CD14-positive monocyte (primary cell): ENCODE measurements around the gene MAP3K1. TPM values are rescaled to one million over a fixed set of nuclear protein-coding genes. Genes with fewer than 3 reads are reported as not detected.

ENCODE experiments used
- DNase-seq, 3 donors: peaks; one replicate each; pipeline ENCODE4 v3.0.0-alpha.2; 2011 to 2022
- H2AFZ ChIP-seq: 2 replicates; pipeline ENCODE4 v1.6.0; 2012; ENCODE audit warnings: mild to moderate bottlenecking, low read depth, low read length, inconsistent platforms; ENCODE audit not compliant: insufficient read depth, poor library complexity, severe bottlenecking
- H3K27ac ChIP-seq, 2 donors: 1 replicate in 1 of 2; 2 replicates in 1 of 2; pipeline ENCODE4 v1.5.1; 2012 to 2013; ENCODE audit warnings: low read length in 2 of 2, control low read depth in 1 of 2, inconsistent platforms in 1 of 2, low read depth in 1 of 2, mild to moderate bottlenecking in 1 of 2
- H3K27me3 ChIP-seq, 2 donors: one replicate each; pipeline versions ENCODE4 v1.6.0 to v1.6.1; 2011 to 2013; ENCODE audit warnings: low read length in 2 of 2; ENCODE audit not compliant: control insufficient read depth in 2 of 2, insufficient read depth in 2 of 2
- H3K36me3 ChIP-seq, 2 donors: replicated peaks in 1 of 2; 1 replicate in 1 of 2; 2 replicates in 1 of 2; pipeline versions ENCODE4 v1.5.1 to v1.6.1; 2012 to 2013; ENCODE audit warnings: low read length in 2 of 2, control low read depth in 1 of 2, inconsistent platforms in 1 of 2, mild to moderate bottlenecking in 1 of 2; ENCODE audit not compliant: insufficient read depth in 2 of 2, control insufficient read depth in 1 of 2
- H3K4me1 ChIP-seq, 2 donors: 1 replicate in 1 of 2; 2 replicates in 1 of 2; pipeline versions ENCODE4 v1.5.1 to v1.6.1; 2012 to 2013; ENCODE audit warnings: low read length in 2 of 2, control low read depth in 1 of 2, inconsistent platforms in 1 of 2, mild to moderate bottlenecking in 1 of 2, moderate library complexity in 1 of 2; ENCODE audit not compliant: insufficient read depth in 2 of 2, control insufficient read depth in 1 of 2
- H3K4me2 ChIP-seq: replicated peaks from 2 replicates; pipeline ENCODE3; 2012; ENCODE audit warnings: low read length, moderate library complexity, mild to moderate bottlenecking; ENCODE audit not compliant: poor library complexity, severe bottlenecking; ENCODE audit errors: extremely low read depth
- H3K4me3 ChIP-seq, 3 experiments: fragments of 200-600 bp in 1 of 3; sonication (generic) in 1 of 3; replicated peaks in 1 of 3; 1 replicate in 2 of 3; 2 replicates in 1 of 3; pipeline ENCODE4 v1.5.1; 2011 to 2013; ENCODE audit warnings: low read length in 3 of 3, mild to moderate bottlenecking in 3 of 3, control low read depth in 2 of 3, low read depth in 2 of 3, inconsistent platforms in 1 of 3, moderate library complexity in 1 of 3
- H3K79me2 ChIP-seq: 2 replicates; pipeline ENCODE4 v1.6.0; 2012; ENCODE audit warnings: mild to moderate bottlenecking, control low read depth, inconsistent platforms, low read length, moderate library complexity; ENCODE audit not compliant: insufficient read depth
- H3K9ac ChIP-seq: 2 replicates; pipeline ENCODE4 v1.6.0; 2017; ENCODE audit warnings: low read length, mild to moderate bottlenecking; ENCODE audit not compliant: insufficient read depth, poor library complexity, severe bottlenecking
- H3K9me3 ChIP-seq, 2 donors: replicated peaks in 1 of 2; 1 replicate in 1 of 2; 2 replicates in 1 of 2; pipeline versions ENCODE4 v1.5.1 to v1.6.1; 2012 to 2013; ENCODE audit warnings: low read length in 2 of 2, control low read depth in 1 of 2; ENCODE audit not compliant: control insufficient read depth in 1 of 2, insufficient read depth in 1 of 2
- H4K20me1 ChIP-seq: 2 replicates; pipeline ENCODE4 v1.6.0; 2012; ENCODE audit warnings: mild to moderate bottlenecking, low read length, control low read depth, moderate library complexity; ENCODE audit not compliant: insufficient read depth
- H3K27ac Mint-ChIP-seq, 7 donors: one replicate each; pipeline ENCODE4 v1.8.0; 2020; ENCODE audit warnings: mild to moderate bottlenecking in 7 of 7, mixed read lengths in 7 of 7, moderate library complexity in 6 of 7, inconsistent platforms in 2 of 7
- H3K27me3 Mint-ChIP-seq, 3 donors: one replicate each; pipeline ENCODE4 v1.8.0; 2021 to 2022; ENCODE audit warnings: low read depth in 3 of 3, mild to moderate bottlenecking in 3 of 3, mixed read lengths in 3 of 3, moderate library complexity in 3 of 3, inconsistent platforms in 1 of 3
- H3K36me3 Mint-ChIP-seq, 2 donors: one replicate each; pipeline ENCODE4 v1.8.0; 2020; ENCODE audit warnings: mixed read lengths in 2 of 2, inconsistent platforms in 1 of 2, mild to moderate bottlenecking in 1 of 2
- H3K4me1 Mint-ChIP-seq: one replicate; pipeline ENCODE4 v1.8.0; 2020; ENCODE audit warnings: mild to moderate bottlenecking, mixed read lengths
- H3K4me3 Mint-ChIP-seq, 2 donors: one replicate each; pipeline ENCODE4 v1.8.0; 2020; ENCODE audit warnings: mild to moderate bottlenecking in 2 of 2, mixed read lengths in 2 of 2, moderate library complexity in 1 of 2
- H3K9me3 Mint-ChIP-seq, 7 donors: one replicate each; pipeline ENCODE4 v1.8.0; 2020 to 2022; ENCODE audit warnings: mixed read lengths in 7 of 7, mild to moderate bottlenecking in 6 of 7, moderate library complexity in 6 of 7, inconsistent platforms in 2 of 7
- WGBS: methylation state at CpG from one replicate; pipeline ENCODE4 v1.1.5; 2013; ENCODE audit warnings: missing lambda C conversion rate; ENCODE audit not compliant: insufficient coverage; 5-methylcytosine and 5-hydroxymethylcytosine counted together
- intact Hi-C, 2 donors: fragments of 100-400 bp; cut with micrococcal nuclease; formaldehyde crosslinking; loops; one replicate each; pipeline versions ENCODE4 v1.15.0 to v1.15.1; 2023
- polyA plus RNA-seq, 3 donors: library from polyadenylated mRNA; depleted of rRNA in 1 of 3; unstranded in 2 of 3; stranded (reverse) in 1 of 3; fragments of 300-500 nt in 2 of 3; fragments of >200 nt in 1 of 3; fragmentation: Illumina TruSeq in 2 of 3; gene quantifications; 1 replicate in 2 of 3; 2 replicates in 1 of 3; pipeline ENCODE4 v1.2.3, GENCODE V29; 2012 to 2021
- TF ChIP-seq, protein P1 (sequence below): fragments of 200-600 bp; IDR thresholded peaks from one replicate; pipeline ENCODE4 v1.8.0; 2022; ENCODE audit warnings: antibody characterized with exemption, mild to moderate bottlenecking

The MAP3K1 gene
- polyA plus RNA-seq, 3 donors: 44.7 to 62.1 (median 45.6) TPM

DNA sequence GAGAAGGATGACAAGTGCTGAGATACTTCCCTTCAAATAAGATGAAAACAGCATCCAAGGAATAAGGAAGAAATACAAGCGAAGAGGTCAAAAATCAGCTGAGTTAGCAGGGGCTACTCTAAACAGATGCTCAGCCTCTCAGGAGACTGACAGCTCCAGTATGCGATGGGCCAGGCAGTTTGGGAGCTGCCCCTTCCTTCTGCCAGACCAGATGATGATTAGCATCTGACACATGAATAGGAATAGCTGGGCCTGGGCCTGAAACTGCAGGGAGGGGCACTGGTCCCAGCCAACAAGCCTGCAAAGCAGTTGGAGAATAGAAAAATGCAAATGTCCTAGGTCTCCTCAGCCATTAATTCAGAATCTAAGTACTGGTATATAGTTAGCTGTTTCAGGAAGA is 13.1 kb upstream of the MAP3K1 start:
- no peak overlapping the region for H3K27ac ChIP-seq
- no peak overlapping the region for H3K9ac ChIP-seq
- H4K20me1 ChIP-seq: no peaks in the 10 kb centered on the region
- H3K36me3 Mint-ChIP-seq: no peaks in the 10 kb centered on the region
- H3K27ac Mint-ChIP-seq: peak overlapping the region in 1 of 7 donors; percentile 64
- DNase-seq: no peak
- H3K36me3 ChIP-seq: no peaks in the 10 kb centered on the region
- no peaks in the 10 kb centered on the region for H3K79me2 ChIP-seq
- peaks cover 0 to 2% (median 0%) of the 10 kb centered on the region in 7 donors for H3K9me3 Mint-ChIP-seq
- no peaks in the 10 kb centered on the region for H3K4me1 Mint-ChIP-seq
- WGBS: 90% methylated on average over 2 of the region's 2 CpGs
- H2AFZ ChIP-seq: no peak overlapping the region
- TF ChIP-seq, protein P1, sequence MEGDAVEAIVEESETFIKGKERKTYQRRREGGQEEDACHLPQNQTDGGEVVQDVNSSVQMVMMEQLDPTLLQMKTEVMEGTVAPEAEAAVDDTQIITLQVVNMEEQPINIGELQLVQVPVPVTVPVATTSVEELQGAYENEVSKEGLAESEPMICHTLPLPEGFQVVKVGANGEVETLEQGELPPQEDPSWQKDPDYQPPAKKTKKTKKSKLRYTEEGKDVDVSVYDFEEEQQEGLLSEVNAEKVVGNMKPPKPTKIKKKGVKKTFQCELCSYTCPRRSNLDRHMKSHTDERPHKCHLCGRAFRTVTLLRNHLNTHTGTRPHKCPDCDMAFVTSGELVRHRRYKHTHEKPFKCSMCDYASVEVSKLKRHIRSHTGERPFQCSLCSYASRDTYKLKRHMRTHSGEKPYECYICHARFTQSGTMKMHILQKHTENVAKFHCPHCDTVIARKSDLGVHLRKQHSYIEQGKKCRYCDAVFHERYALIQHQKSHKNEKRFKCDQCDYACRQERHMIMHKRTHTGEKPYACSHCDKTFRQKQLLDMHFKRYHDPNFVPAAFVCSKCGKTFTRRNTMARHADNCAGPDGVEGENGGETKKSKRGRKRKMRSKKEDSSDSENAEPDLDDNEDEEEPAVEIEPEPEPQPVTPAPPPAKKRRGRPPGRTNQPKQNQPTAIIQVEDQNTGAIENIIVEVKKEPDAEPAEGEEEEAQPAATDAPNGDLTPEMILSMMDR: no peak
- intact Hi-C loops: no loop called here
- H3K27me3 Mint-ChIP-seq: peaks cover 0 to 4% (median 1%) of the 10 kb centered on the region in 3 donors
- no peak overlapping the region for H3K4me3 Mint-ChIP-seq
- H3K27me3 ChIP-seq: no peaks in the 10 kb centered on the region
- no peak overlapping the region for H3K4me2 ChIP-seq
- H3K4me3 ChIP-seq: no peak overlapping the region
- no peaks in the 10 kb centered on the region for H3K4me1 ChIP-seq
- H3K9me3 ChIP-seq: no peaks in the 10 kb centered on the region

GRCh38 chr5:56803025-56803424 is 12.3 kb upstream of the MAP3K1 start:
- DNase-seq: no peak
- Histone ChIP-seq H3K4me3 (no peak overlapping the region), H3K4me1 (no peaks in the 10 kb centered on the region), H3K4me2 (no peak overlapping the region), H3K79me2 (no peaks in the 10 kb centered on the region), H3K27ac (no peak overlapping the region), H3K27me3 (no peaks in the 10 kb centered on the region), H4K20me1 (no peaks in the 10 kb centered on the region), H2AFZ (no peak overlapping the region), H3K9ac (no peak overlapping the region), H3K36me3 (no peaks in the 10 kb centered on the region), H3K9me3 (no peaks in the 10 kb centered on the region)
- Mint-ChIP-seq H3K36me3 (no peaks in the 10 kb centered on the region), H3K4me1 (peaks cover 8% of the 10 kb centered on the region), H3K4me3 (no peak overlapping the region), H3K9me3 (peaks cover 0 to 2% (median 0%) of the 10 kb centered on the region in 7 donors), H3K27ac (no peak overlapping the region), H3K27me3 (peaks cover 0 to 1% (median 0%) of the 10 kb centered on the region in 3 donors)
- TF ChIP-seq, protein P1: no peak
- WGBS: no CpG with 5 or more reads among the region's 2 CpGs
- intact Hi-C loops: no loop called here
